HG03196 (cell line): ENCODE measurements around the gene PAN2.
"Not testable (repeated sequence)": the region's sequence is repeated elsewhere in the genome, so short reads cannot be mapped to it uniquely, and the experiment has no call there.

Experiments used
- ATAC-seq: cut with Tn5 transposase; IDR thresholded peaks from one replicate; pipeline ENCODE4 v1.9.1; 2021; ENCODE audit not compliant: unreplicated experiment

The PAN2 gene

DNA sequence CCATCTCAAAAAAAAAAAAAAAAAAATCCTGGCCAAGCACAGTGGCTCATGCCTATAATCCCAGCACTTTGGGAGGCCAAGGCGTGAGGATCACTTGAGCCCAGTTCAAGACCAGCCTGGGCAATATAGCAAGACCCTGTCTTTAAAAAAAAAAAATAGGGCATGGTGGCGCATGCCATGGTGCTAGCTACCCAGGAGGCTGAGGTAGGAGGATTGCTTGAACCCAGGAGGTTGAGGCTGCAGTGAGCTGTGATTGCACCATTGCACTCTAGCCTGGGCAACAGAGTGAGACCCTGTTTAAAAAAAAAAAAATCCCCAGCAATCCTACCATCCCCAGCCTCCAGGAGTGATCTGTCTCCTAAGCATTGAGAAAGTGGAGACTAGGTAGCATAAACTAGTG, 8.5 kb upstream of the PAN2 start:
- ATAC-seq, result not testable (repeated sequence)

- no peak for ATAC-seq
These were observed 7.8 kb upstream of the PAN2 start for GRCh38 chr12:56341616-56342015.

DNA sequence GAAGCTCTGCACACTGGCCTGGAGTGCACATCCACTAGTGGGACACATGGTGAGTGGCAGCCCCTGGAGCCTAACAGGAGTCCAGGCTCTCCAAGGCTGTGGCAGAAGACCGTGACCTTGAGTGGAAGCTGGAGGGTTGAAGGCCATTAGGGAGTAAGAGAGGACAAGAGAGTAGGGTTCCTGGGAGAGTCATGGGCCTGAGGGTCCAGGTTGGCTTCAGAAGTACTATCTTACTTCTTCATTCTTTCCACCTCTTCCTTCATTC, 5.3 kb upstream of the PAN2 start:
- no peak for ATAC-seq

GRCh38 chr12:56338308-56339157, 4.7 kb upstream of the PAN2 start, which contains the start of gene IL23A:
IL23A (plus strand) TSS chr12:56338884; CDS start chr12:56339045, 161 bp downstream.
- no peak for ATAC-seq

- no peak for ATAC-seq
These were observed 4.0 kb upstream of the PAN2 start for GRCh38 chr12:56337753-56338251.

GRCh38 chr12:56336361-56337167, 2.8 kb upstream of the PAN2 start:
- no peak for ATAC-seq

- not testable (repeated sequence) for ATAC-seq
These were observed 1.7 kb upstream of the PAN2 start for GRCh38 chr12:56335527-56335926.

DNA sequence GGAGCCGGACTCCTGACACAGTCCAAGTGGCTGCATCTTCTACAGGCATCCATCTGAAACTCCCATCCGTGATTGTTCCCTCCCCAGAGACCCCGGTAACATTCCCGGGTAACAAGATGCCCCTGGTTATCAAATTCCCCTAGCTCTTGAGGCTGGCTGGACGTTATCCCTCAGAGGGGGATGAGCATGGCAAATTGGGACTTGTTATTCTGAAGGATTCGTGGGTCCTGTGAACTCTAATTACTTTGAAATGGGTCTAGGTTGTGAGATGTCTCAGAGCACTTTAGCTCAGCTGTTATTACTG, 642 bp upstream of the PAN2 start:
- ATAC-seq, result no peak

- peak; percentile 0 for ATAC-seq
These were observed 562 bp downstream of the PAN2 start for GRCh38 chr12:56333197-56333678.

DNA sequence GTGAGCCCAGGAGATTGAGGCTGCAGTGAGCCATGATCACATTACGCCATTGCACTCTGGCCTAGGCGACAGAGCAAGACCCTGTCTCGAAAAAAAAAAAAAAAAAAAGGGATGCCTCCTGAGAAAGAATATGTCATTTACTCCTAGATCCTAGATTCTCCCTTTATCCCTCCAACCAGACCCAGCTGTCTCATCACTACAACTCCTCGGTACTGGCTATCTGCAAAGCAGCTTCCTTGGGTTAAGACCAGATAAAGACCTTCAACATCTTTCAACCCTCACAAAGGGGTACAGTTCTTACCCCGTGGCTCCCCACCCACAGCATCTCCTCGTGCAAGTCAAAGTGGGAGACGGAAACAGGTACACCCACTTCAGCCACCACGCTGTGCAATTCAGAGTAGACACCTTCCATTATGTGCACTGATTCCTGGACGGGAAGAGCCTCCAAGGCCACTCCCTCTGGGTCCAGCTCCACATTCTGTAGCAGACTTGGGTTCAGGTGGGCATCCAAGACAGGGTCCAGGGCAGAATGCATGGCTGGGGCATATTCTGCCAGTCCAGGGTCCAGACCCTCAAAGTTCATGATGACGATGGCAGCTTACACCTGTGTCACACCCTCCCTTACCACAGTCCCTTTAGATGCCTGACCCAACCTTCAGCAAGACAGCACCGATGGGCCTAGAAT, 1.1 kb downstream of the PAN2 start:
- no peak for ATAC-seq

- ATAC-seq, result no peak
These were observed 2.8 kb downstream of the PAN2 start for GRCh38 chr12:56330936-56331490.

DNA sequence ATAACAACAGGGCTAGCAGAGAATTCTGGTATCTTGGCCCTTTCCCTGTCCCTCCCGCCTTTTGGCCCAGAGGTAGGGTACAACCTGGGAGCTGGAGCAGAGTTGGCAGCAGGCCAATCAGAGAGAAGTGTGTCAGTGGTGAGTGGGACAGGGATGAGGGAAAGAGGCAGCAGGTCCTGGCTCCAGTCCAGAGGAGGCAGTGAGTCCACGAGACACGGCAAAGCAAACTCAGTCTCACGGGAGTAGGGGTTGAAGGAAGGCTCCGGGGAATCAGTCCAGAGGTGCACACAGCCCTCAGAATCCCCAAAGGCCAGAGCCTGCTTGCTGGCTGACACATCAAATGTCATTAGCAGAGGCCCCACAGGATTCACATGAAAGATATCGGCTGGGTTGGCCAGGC, 7.3 kb downstream of the PAN2 start:
- no peak for ATAC-seq

DNA sequence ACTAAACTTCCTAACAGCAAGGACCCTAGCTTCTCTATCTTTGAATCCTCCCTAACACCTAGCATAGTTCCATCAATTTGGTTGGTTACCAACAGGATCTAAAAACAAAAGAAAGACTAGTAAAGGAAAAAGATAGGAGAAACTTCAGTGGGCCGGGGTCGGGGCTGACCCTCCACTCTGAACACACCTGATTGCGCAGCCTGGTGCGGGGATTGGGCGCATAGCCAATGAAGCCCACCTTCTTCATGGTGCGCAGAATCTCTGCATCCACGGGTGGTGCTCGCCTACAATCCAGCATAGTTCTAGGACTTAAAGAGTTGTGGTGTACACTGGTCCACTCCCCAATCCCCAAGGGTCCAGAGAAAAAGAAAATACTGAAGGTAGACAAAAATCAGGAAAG, 7.7 kb downstream of the PAN2 start:
- ATAC-seq, result no peak

DNA sequence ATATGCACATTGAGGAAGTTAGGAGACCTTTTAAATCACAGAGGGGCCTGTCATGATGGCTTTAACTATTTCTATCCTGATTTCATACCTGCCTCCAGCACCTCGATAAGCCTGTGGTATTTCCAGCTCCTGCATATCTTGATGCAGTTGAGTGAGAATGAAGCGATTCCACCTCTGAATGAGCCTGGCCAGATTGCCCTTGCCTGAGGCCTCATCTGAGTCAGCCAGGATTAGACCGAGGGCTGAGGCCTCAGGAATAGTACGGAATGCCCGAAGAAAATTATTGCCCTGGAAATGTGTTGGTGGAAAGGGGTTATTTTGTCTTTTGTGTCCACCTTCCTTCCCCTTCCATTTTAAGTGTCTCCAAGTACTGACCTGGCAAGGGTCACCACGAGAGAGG, 9.6 kb downstream of the PAN2 start:
- no peak for ATAC-seq

DNA sequence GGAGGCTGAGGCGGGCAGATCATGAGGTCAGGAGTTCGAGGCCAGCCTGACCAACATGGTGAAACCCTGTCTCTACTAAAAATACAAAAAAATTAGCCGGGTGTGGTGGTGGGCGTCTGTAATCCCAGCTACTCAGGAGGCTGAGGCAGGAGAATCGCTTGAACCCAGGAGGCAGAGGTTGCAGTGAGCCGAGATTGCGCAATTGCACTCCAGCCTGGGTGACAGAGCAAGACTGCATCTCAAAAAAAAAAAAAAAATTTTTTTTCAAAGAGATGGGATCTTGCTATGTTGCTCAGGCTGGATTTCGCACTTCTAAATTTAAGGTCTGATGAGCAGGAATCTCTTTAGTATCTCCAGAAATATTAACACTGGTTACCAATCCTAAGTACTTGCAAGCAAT, 12.2 kb downstream of the PAN2 start:
- ATAC-seq, result not testable (repeated sequence)

DNA sequence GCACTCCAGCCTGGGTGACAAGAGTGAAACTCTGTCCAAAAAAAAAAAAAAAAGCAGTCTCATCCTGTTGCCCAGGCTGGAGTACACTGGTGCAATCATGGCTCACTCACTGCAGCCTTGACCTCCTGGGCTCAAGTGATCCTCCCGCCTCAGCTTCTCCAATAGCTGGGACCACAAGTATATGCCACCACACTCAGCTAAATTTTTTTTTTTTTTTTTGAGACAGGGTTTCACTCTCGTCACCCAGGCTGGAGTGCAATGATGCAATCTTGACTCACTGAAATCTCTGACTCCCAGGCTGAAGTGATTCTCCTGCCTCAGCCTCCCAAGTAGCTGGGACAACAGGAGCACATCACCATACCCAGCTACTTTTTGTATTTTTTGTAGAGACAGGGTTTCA, 12.8 kb downstream of the PAN2 start:
- no peak for ATAC-seq

- no peak for ATAC-seq
These were observed 16.1 kb downstream of the PAN2 start for GRCh38 chr12:56317675-56318074.

DNA sequence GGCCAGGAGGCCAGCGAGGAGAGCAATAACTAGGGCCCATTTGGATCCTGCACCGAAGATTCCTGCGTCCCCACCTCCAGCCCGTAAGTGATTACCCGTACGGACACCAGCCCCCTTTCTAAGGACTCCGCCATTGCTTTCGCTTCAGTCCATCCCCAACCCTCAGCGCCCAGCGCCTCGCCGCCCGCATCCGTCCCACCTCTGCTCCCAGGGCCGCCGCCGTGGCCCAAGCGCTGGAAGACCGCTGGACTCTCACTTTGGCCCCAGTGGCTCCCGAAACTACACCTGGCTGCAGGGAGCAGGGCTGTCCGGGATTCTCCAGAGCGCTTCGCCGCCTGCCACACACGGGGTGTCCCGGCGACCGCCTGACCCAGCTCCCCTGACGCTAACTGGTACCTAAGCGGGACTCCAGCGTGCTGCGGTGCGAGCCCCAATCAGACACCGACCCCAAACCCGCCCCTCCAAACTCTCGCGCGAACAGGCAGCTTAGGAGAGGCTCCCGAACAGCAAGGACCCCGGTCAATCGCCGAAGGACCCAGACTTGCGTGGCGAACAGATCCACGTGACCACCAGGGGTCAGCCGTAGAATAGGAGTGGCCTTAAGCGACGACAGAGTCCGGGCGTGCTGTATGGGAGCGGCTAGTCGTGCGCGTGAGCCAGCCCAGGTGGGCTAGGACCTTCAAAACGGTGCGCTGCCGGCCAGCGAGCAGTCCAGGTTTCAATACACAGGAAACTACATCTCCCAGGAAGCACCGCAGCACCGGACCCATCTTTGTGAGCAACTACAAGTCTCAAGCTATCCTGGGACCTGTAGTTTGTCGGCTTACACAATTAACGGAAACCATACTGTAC, 18.0 kb downstream of the PAN2 start, which contains the start of gene CNPY2:
Gene CNPY2, minus strand, starts transcription at position 367 of the 852 bp plus-strand sequence. CDS start 771 bp downstream, outside the sequence.
- ATAC-seq, result peak; percentile 83

GRCh38 chr12:56315249-56315621, 18.6 kb downstream of the PAN2 start:
- ATAC-seq, result no peak

DNA sequence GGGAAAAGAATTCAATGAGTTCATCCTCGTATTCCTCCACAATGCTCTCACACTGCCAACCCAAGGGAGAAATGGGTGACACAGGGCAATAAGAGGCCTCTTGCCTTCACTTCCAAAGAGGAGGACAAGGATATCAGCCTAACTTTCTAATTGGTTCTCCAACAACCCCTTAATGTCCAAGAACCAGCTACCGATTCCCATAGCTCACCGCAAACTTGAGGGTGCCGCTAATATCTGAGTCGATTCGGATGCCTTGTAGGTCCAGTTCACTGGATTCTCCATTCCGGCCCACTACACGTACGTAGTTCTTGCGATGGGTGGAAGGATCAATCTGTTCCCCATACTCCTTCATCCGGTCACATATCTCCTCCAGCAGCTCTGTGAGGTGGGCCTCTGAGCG, 22.8 kb downstream of the PAN2 start:
- ATAC-seq, result no peak
